ENCODE measurements around the gene DNM3.

- TF ChIP-seq CTCF (conservative IDR thresholded peaks at IDR 0.05; ENCODE audit: low read depth, low read length) (no peak), EZH2 (IDR thresholded peaks at IDR 0.05; ENCODE audit: borderline replicate concordance, low read depth, low read length, poor library complexity, severe bottlenecking) (no peak)
These were observed 40.4 kb upstream of the DNM3 start for GRCh38 chr1:171800851-171801250.

All from A673 (cell line).